AG04450 (cell line): ENCODE data around the gene SF3A2. TPM values are rescaled to one million over a fixed set of nuclear protein-coding genes. Genes with fewer than 3 reads are reported as not detected.
A peak's percentile ranks its signal among the peaks of the same experiment; 100 is the strongest.

ENCODE experiments used
- CTCF ChIA-PET: fragments of 300-600, 350-600 bp; formaldehyde crosslinking; extraction: SDS; loops from one replicate; lab custom pipeline; 2022; ENCODE audit warnings: antibody characterized with exemption, inconsistent platforms; lab: Charles Lee
- POLR2A ChIA-PET: fragments of 350-600 bp; formaldehyde crosslinking; extraction: SDS; loops from one replicate; lab custom pipeline; 2021; ENCODE audit warnings: antibody characterized with exemption, inconsistent platforms; lab: Yijun Ruan, JAX
- DNase-seq: peaks from one replicate; pipeline ENCODE4 v3.0.0-alpha.2; 2011; ENCODE audit warnings: low read depth, low spot score
- H3K27ac ChIP-seq: one replicate; pipeline ENCODE4 v1.5.1; 2012; ENCODE audit warnings: low read depth, low read length, control low read depth
- H3K27me3 ChIP-seq: one replicate; pipeline ENCODE4 v1.6.0; 2012; ENCODE audit warnings: low read length; ENCODE audit not compliant: control insufficient read depth, insufficient read depth
- H3K4me3 ChIP-seq: 2 replicates; pipeline ENCODE4 v1.5.1; 2011; ENCODE audit warnings: mild to moderate bottlenecking, low read depth, low read length, control low read depth
- H3K9me3 ChIP-seq: 2 replicates; pipeline ENCODE4 v1.5.1; 2012; ENCODE audit warnings: low read length; ENCODE audit not compliant: control insufficient read depth, insufficient read depth
- CTCF ChIP-seq: IDR thresholded peaks from 2 replicates; pipeline ENCODE4 v1.5.1; 2011; ENCODE audit warnings: low read depth, low read length, control low read depth, inconsistent platforms
- polyA plus RNA-seq: library from polyadenylated mRNA; depleted of rRNA; stranded (reverse); fragments of >200 nt; gene quantifications from 2 replicates; pipeline ENCODE4 v1.2.3, GENCODE V29; 2011

Gene SF3A2
- polyA plus RNA-seq, 1 experiment: 7.0 TPM

- no peak overlapping the region for H3K27ac ChIP-seq
- H3K4me3 ChIP-seq: peak overlapping the region; percentile 83
- ChIA-PET POLR2A (interaction anchor here (0.8 to 1.7 kb wide), 2 partner anchors 34 to 240 kb away, joined by 3 to 5 read pairs; partner anchors contain the start of gene GADD45B), CTCF (interaction anchor here (0.6 to 1.9 kb wide), 19 partner anchors 9 to 383 kb away, joined by 3 to 9 read pairs (median 3); partner anchors contain the start of gene AP3D1)
- DNase-seq: no peak
- no peak for TF ChIP-seq CTCF
- H3K9me3 ChIP-seq: peaks cover 5% of the 10 kb centered on the region
- H3K27me3 ChIP-seq: no peaks in the 10 kb centered on the region
These were observed 1.1 kb upstream of the SF3A2 start for GRCh38 chr19:2235381-2236063.

GRCh38 chr19:2236064-2236313 is 635 bp upstream of the SF3A2 start:
- TF ChIP-seq CTCF: no peak
- peaks cover 5% of the 10 kb centered on the region for H3K9me3 ChIP-seq
- no peak for DNase-seq
- ChIA-PET POLR2A (interaction anchor here (0.8 to 1.7 kb wide), 2 partner anchors 34 to 240 kb away, joined by 3 to 5 read pairs; partner anchors contain the start of gene GADD45B), CTCF (interaction anchor here (0.6 to 1.9 kb wide), 19 partner anchors 9 to 383 kb away, joined by 3 to 9 read pairs (median 3); partner anchors contain the start of gene AP3D1)
- H3K27ac ChIP-seq: no peak overlapping the region
- no peaks in the 10 kb centered on the region for H3K27me3 ChIP-seq
- H3K4me3 ChIP-seq: peak overlapping the region; percentile 83

GRCh38 chr19:2237051-2237868 is 636 bp downstream of the SF3A2 start:
- TF ChIP-seq CTCF: no peak
- peaks cover 5% of the 10 kb centered on the region for H3K9me3 ChIP-seq
- H3K27ac ChIP-seq: peak overlapping the region; percentile 95
- H3K4me3 ChIP-seq: peak overlapping the region; percentile 83
- DNase-seq: no peak
- CTCF ChIA-PET: interaction anchor here (1.3 to 2.8 kb wide), 2 partner anchors 79 to 81 kb away, joined by 8 to 14 read pairs; no protein-coding TSS in a partner anchor
- H3K27me3 ChIP-seq: no peaks in the 10 kb centered on the region
- POLR2A ChIA-PET: interaction anchor here (0.6 to 1.1 kb wide), 2 partner anchors 79 to 239 kb away, joined by 4 to 5 read pairs; partner anchors contain the start of gene GADD45B

GRCh38 chr19:2237869-2238153 is 1.2 kb downstream of the SF3A2 start:
- Histone ChIP-seq H3K4me3 (peak overlapping the region; percentile 83), H3K27me3 (no peaks in the 10 kb centered on the region), H3K9me3 (peaks cover 5% of the 10 kb centered on the region), H3K27ac (no peak overlapping the region)
- ChIA-PET CTCF (interaction anchor here (1.3 to 2.8 kb wide), 2 partner anchors 78 to 82 kb away, joined by 8 to 14 read pairs; no protein-coding TSS in a partner anchor), POLR2A (interaction anchor here (1.1 kb wide), 1 partner anchor 78 kb away, joined by 4 read pairs; no protein-coding TSS in a partner anchor)
- DNase-seq: no peak
- no peak for TF ChIP-seq CTCF
